Activated T-helper 1 cell treated with anti-CD3 and anti-CD28 coated beads, Interleukin-12 subunit alpha, Interleukin-12 subunit beta, Interleukin-2, Interleukin-4 antibody, amounts not matched to agents 30 ng/mL and 10 ng/mL and 1 ng/mL, durations not matched to agents 14 hours and 24 hours and 36 hours (primary cell): Measurements from ENCODE around the gene UBE2D1. TPM values are rescaled to one million over a fixed set of nuclear protein-coding genes. Genes with fewer than 3 reads are reported as not detected.

Experiments
- DNase-seq: peaks from one replicate; pipeline ENCODE4 v3.0.0; 2021; ENCODE audit warnings: low spot score
- H3K27ac Mint-ChIP-seq: one replicate; pipeline ENCODE4 v1.8.0; 2021; ENCODE audit warnings: mild to moderate bottlenecking, mixed read lengths
- H3K27me3 Mint-ChIP-seq: one replicate; pipeline ENCODE4 v1.8.0; 2022; ENCODE audit warnings: mild to moderate bottlenecking, moderate library complexity, mixed read lengths; ENCODE audit not compliant: insufficient read depth
- H3K36me3 Mint-ChIP-seq: one replicate; pipeline ENCODE4 v1.8.0; 2021; ENCODE audit warnings: low read depth, mixed read lengths
- H3K4me1 Mint-ChIP-seq: one replicate; pipeline ENCODE4 v1.8.0; 2021; ENCODE audit warnings: low read depth, mixed read lengths
- H3K4me3 Mint-ChIP-seq: one replicate; pipeline ENCODE4 v1.8.0; 2021; ENCODE audit warnings: mild to moderate bottlenecking, moderate library complexity, mixed read lengths
- H3K9me3 Mint-ChIP-seq: one replicate; pipeline ENCODE4 v1.8.0; 2021; ENCODE audit warnings: mixed read lengths
- intact Hi-C: fragments of 100-400 bp; cut with micrococcal nuclease; formaldehyde crosslinking; loops from one replicate; pipeline ENCODE4 v1.15.1; 2024
- total RNA-seq: library from RNA; stranded (reverse); gene quantifications from 2 replicates; pipeline ENCODE4 v1.2.3, GENCODE V29; 2022

UBE2D1 gene
- total RNA-seq, 1 donor from 2014 or later = 17.9 TPM

DNA sequence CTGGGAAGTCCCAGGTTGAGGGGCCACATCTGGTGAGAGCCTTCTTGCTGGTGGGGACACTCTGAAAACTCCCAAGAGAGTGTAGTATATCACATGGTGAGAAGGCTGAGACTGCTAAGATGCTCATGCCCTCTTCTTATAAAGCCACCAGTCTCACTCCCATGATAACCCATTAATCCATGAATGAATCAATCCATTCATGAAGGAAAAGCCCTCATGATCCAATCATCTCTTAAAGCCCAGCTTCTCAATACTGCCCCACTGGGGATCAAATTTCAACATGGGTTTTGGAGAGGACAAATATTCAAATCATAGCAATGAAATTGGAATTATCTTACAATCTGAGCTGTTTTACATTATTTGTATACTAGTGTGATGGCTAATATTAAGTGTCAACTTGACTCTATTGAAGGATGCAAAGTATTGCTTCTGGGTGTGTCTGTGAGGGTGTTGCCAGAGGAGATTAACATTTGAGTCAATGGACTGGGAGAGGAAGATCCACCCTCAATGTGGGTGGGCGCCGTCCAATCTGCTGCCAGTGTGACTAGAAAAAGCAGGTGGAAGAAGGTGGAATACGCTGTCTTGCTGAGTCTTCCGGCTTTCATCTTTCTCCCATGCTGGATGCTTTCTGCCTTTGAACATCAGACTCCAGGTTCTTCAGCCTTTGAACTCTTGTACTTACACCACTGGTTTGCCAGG lies 14.3 kb upstream of the UBE2D1 start:
- H3K27me3 Mint-ChIP-seq = peaks cover 11% of the 10 kb centered on the region
- H3K4me3 Mint-ChIP-seq = no peak overlapping the region
- H3K9me3 Mint-ChIP-seq = no peaks in the 10 kb centered on the region
- H3K27ac Mint-ChIP-seq = no peak overlapping the region
- no peaks in the 10 kb centered on the region for H3K36me3 Mint-ChIP-seq
- intact Hi-C loops = no loop called here
- DNase-seq = no peak
- peaks cover 9% of the 10 kb centered on the region for H3K4me1 Mint-ChIP-seq

DNA sequence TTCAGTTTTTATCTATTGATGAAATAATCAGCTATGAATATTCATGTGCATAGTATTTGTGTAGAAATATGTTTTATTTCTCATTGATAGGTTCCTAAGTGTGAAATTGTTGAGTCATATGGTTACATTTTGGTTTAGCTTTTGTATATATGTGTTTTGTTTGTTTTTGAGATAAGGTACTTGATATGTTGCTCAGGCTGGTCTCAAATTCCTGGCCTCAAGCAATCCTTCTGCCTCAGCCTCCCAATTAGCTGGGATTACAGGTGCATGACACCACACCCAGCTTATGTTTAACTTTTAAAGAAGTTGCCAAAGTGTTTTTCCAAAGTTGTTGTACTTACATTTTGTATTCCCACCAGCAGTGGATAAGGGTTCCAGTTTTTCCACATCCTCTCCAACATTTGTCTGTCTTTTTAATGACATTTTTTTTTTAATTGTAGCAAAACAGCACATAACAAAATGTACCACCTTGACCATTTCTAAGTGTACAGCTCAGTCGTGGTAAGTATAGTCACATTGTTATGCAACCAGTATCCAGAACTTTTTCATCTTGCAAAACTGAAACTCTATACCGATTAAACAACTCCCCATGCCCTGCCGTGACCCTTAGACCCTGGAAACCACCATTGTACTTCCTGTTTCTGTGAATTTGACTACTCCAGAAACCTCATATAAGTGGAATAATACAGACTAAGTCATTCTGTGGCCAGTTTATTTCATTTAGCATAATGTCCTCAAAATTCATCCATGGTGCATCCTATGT lies 12.6 kb upstream of the UBE2D1 start:
- Mint-ChIP-seq H3K27me3 (peaks cover 9% of the 10 kb centered on the region), H3K4me3 (no peak overlapping the region), H3K36me3 (no peaks in the 10 kb centered on the region)

DNA sequence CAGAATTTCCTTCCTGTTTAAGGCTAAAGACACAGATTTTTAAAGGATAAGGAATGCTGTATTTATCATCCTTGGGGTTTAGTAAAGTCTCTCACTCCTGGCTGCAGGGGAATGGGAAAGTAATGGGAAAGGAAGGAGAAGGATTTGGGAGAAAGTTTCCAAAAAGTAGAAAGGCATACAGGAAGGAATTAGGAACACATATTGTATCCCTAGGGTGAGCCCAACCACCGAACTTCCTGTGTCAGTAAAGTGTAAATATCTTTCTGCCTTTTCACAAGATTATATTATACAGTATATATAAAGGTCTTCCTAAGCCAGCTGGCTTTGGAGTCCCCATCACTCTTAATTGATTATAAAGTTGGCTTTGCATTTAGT lies 12.0 kb upstream of the UBE2D1 start:
- Mint-ChIP-seq H3K4me3 (no peak overlapping the region), H3K27ac (no peak overlapping the region), H3K9me3 (no peaks in the 10 kb centered on the region), H3K36me3 (no peaks in the 10 kb centered on the region), H3K27me3 (peaks cover 6% of the 10 kb centered on the region), H3K4me1 (peaks cover 9% of the 10 kb centered on the region)
- no peak for DNase-seq
- intact Hi-C loops = no loop called here

More for the DNA sequence above, 12.6 kb upstream of the UBE2D1 start:
- Mint-ChIP-seq H3K27ac (no peak overlapping the region), H3K4me1 (peaks cover 9% of the 10 kb centered on the region), H3K9me3 (no peaks in the 10 kb centered on the region)
- intact Hi-C loops = no loop called here
- DNase-seq = no peak

DNA sequence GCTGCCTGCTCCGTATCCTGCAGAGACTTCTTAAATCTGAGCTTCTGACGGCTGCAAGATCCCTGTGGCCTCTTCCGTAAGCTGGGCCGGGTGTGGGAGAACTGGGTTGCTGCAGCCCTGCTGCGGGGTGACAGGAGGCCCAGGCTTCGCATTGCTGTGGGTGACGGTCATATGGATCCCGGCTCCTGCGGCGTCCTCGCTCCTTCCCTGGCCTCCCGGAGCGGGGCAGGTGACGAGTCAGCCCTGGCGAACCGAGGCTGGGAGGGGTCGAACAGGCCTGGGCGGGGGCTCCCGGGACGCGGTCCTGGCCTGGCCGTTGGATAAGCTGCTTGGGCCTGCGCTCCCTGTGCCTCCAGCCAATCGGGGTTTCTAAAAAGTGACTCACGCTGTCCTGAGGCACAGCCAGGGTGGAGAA lies 7.8 kb upstream of the UBE2D1 start:
- H3K27me3 Mint-ChIP-seq = peaks cover 10% of the 10 kb centered on the region
- intact Hi-C loops = no loop called here
- no peaks in the 10 kb centered on the region for H3K36me3 Mint-ChIP-seq
- peaks cover 9% of the 10 kb centered on the region for H3K4me1 Mint-ChIP-seq
- no peak overlapping the region for H3K27ac Mint-ChIP-seq
- no peak for DNase-seq
- H3K9me3 Mint-ChIP-seq = no peaks in the 10 kb centered on the region
- no peak overlapping the region for H3K4me3 Mint-ChIP-seq

DNA sequence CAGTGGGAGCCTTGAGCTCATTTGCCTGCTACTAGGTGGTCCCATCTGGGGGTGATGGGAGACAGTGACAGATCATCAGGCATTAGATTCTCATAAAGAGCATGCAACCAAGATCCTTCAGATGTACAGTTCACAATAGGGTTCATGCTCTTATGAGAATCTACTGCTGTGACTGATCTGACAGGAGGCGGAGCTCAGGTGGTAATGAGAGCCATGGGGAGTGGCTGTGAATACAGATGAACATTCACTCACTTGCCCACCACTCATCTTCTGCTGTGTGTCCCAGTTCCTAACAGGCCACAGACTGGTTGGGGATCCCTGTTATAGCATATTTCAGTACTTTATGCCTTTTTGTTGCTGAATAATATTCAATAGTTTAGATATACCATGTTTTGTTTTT lies 6.6 kb upstream of the UBE2D1 start:
- H3K9me3 Mint-ChIP-seq = no peaks in the 10 kb centered on the region
- H3K27ac Mint-ChIP-seq = no peak overlapping the region
- no peak for DNase-seq
- intact Hi-C loops = no loop called here
- peaks cover 10% of the 10 kb centered on the region for H3K27me3 Mint-ChIP-seq
- H3K4me3 Mint-ChIP-seq = no peak overlapping the region
- H3K4me1 Mint-ChIP-seq = no peaks in the 10 kb centered on the region
- no peaks in the 10 kb centered on the region for H3K36me3 Mint-ChIP-seq

DNA sequence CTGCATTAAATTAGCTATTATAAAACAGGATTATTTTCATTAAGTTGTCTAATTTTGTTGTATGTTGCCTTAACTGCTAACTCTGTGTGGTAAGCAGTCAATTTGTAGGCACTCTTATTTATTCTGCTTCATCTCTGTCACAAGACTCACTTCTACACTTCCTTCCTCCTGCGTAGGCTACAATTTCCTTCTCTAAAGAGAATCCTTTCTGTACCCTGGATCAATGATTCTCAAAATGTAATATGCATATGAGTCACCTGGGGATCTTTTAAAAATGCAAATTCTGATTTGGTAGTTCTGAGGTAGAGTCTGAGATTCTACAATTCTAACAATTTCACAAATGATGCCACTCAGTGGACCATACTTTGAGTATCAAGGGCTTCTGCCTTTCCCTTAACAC lies 4.4 kb upstream of the UBE2D1 start:
- H3K4me1 Mint-ChIP-seq = no peaks in the 10 kb centered on the region
- H3K27me3 Mint-ChIP-seq = peaks cover 10% of the 10 kb centered on the region
- no peaks in the 10 kb centered on the region for H3K36me3 Mint-ChIP-seq
- no peak for DNase-seq
- no peak overlapping the region for H3K27ac Mint-ChIP-seq
- no peak overlapping the region for H3K4me3 Mint-ChIP-seq
- no peaks in the 10 kb centered on the region for H3K9me3 Mint-ChIP-seq
- intact Hi-C loops = loop anchor here (5.0 kb wide), 1 partner anchor 48 kb away; no protein-coding TSS in a partner anchor

DNA sequence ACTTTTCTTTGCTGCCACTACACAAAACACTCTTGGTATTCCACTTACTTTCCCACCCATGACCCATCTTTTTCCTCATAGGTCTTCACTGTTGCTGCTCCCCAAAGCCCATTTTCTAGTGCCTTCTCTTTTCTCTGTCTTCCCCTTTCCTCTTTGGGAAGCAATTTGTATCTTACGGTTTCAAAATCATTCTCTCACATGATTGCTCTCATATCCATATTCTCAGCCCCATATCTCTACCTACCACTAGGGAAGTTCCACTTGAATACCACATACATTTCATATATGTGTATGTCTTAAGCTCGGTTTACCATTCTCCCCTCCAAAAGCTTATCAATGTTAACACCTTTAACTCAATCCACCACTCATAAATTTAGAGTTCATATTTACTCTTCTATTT lies 3.2 kb upstream of the UBE2D1 start:
- H3K27me3 Mint-ChIP-seq = peaks cover 8% of the 10 kb centered on the region
- intact Hi-C loops = loop anchor here (5.0 kb wide), 1 partner anchor 49 kb away; no protein-coding TSS in a partner anchor
- peaks cover 5% of the 10 kb centered on the region for H3K36me3 Mint-ChIP-seq
- no peaks in the 10 kb centered on the region for H3K9me3 Mint-ChIP-seq
- peaks cover 12% of the 10 kb centered on the region for H3K4me1 Mint-ChIP-seq
- no peak overlapping the region for H3K4me3 Mint-ChIP-seq
- no peak for DNase-seq
- no peak overlapping the region for H3K27ac Mint-ChIP-seq

DNA sequence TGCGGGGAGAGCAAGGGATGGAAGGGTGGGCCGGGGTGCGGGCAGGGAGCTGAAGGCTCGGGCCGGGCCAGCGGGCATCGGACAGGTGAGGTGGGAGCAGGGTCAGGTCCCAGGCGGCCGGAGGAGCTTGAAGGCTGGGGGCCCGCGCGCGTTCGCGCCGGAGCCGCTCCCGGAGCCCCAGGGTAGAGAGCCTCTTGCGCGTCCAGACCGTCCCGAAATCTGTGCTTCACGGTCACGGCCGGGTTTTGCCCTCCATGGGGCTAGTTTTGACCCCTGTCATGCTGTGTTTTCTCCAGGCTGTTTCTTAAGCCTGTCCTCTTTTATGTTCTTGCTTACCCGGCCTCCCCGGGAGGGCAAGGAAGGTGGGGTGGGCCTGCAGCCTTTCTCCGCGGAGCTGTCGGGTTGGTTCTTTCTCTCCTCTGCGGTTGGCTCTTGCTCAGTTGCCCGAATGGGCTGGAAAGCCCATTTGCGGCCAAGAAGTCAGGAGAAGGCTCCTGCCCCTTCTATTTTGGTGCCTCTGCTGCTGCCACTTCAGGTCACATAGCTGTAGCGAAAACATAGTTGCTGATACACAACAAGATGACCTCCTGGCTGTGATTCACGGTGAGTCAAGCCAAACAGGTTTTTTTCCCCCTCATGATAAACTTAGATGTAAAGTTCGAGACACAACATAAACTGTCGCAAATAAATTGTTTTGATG lies 650 bp downstream of the UBE2D1 start:
- H3K4me1 Mint-ChIP-seq = peaks cover 15% of the 10 kb centered on the region
- H3K36me3 Mint-ChIP-seq = peaks cover 7% of the 10 kb centered on the region
- DNase-seq = peak; percentile 3
- intact Hi-C loops = loop anchor here (2.0 kb wide), 1 partner anchor 37 kb away; no protein-coding TSS in a partner anchor
- peaks cover 7% of the 10 kb centered on the region for H3K27me3 Mint-ChIP-seq
- no peaks in the 10 kb centered on the region for H3K9me3 Mint-ChIP-seq
- peak overlapping the region; percentile 92 for H3K4me3 Mint-ChIP-seq
- peak overlapping the region; percentile 80 for H3K27ac Mint-ChIP-seq

DNA sequence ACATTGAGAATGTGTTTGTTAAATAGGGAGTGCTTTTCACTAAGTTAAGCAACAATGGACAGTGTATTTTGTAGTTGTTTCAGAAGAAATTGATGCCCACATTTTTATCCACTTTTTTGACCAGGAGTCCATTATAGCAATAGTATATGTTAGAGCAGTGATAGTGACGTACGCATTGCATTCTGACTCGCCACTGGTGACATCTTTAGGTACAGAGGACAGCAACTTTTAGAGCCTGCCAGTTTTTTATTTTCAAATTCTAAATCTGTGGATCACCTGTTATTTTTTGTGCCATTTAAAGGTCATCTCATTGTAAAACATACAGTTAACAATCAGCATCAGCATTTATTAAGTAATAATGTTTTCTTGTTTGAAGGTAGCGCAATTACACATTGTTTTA lies 1.4 kb downstream of the UBE2D1 start:
- peaks cover 23% of the 10 kb centered on the region for H3K4me1 Mint-ChIP-seq
- H3K27ac Mint-ChIP-seq = no peak overlapping the region
- DNase-seq = no peak
- no peaks in the 10 kb centered on the region for H3K9me3 Mint-ChIP-seq
- peak overlapping the region; percentile 92 for H3K4me3 Mint-ChIP-seq
- H3K36me3 Mint-ChIP-seq = peaks cover 7% of the 10 kb centered on the region
- peaks cover 4% of the 10 kb centered on the region for H3K27me3 Mint-ChIP-seq
- intact Hi-C loops = no loop called here

DNA sequence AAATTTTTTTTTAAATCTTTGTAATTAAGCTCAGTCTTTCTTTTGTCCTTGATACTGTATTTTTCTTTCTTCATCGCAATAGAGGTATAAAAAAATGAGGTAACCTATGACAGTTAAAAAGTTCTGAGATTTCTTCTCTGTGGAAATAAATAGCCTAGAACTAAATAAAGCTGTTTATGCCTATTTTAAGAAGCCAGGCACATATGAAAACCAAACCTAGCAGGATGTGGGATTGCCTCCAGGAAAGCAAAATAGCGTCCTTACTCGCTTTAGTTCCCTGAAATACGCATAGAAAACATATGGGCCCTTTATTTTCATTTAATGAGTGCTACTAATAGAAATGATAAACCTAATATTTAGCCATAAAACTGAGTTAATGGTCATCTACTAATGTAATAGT lies 6.6 kb downstream of the UBE2D1 start:
- no peak overlapping the region for H3K27ac Mint-ChIP-seq

DNA sequence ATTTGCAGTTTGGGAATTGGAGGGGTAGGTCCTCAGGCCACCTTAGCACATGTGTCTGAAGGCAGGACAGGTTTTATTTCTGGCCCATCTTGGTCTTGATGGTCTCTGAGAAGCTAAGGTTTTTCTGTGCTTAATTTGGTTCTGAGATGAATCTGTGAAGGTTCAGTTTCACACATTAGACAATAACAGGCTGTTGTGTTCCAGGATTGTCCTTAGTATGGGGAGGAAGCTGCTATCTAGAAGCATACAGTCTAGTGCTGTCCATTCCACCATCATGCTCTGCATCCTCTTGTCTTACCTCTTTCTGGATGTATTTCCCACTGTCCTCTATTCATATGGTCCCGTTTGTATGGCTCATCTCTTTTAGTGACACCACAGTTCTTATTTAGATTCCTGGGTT lies 7.1 kb downstream of the UBE2D1 start:
- Mint-ChIP-seq H3K36me3 (peaks cover 9% of the 10 kb centered on the region), H3K4me1 (peaks cover 9% of the 10 kb centered on the region), H3K9me3 (no peaks in the 10 kb centered on the region), H3K4me3 (no peak overlapping the region), H3K27ac (no peak overlapping the region), H3K27me3 (no peaks in the 10 kb centered on the region)
- DNase-seq = no peak
- intact Hi-C loops = no loop called here

More for the DNA sequence above, 6.6 kb downstream of the UBE2D1 start:
- no peak overlapping the region for H3K4me3 Mint-ChIP-seq
- peaks cover 7% of the 10 kb centered on the region for H3K36me3 Mint-ChIP-seq
- intact Hi-C loops = no loop called here
- peaks cover 13% of the 10 kb centered on the region for H3K4me1 Mint-ChIP-seq
- no peak for DNase-seq
- H3K27me3 Mint-ChIP-seq = no peaks in the 10 kb centered on the region
- H3K9me3 Mint-ChIP-seq = no peaks in the 10 kb centered on the region

DNA sequence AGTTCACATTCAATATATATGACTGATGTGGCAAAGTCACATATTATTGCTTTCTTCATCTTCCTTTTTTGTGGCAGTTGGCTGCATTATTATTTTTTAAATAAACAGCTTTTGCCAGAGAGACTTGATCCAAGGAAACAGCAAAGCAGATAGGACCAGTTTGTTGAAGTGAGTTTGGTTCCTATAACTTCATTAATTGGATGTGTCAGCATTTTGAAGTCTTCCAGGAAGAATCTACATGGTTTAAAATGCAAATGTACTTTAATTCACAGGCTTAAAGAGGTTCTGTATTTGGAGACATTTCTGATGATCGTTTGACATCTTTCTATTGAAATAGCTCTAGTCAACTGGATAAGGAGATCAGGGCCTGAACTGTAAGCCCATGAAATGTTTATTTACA lies 13.2 kb downstream of the UBE2D1 start:
- Mint-ChIP-seq H3K9me3 (no peaks in the 10 kb centered on the region), H3K27ac (no peak overlapping the region), H3K4me1 (no peaks in the 10 kb centered on the region), H3K4me3 (no peak overlapping the region), H3K36me3 (peaks cover 7% of the 10 kb centered on the region), H3K27me3 (no peaks in the 10 kb centered on the region)
- DNase-seq = no peak
- intact Hi-C loops = no loop called here

DNA sequence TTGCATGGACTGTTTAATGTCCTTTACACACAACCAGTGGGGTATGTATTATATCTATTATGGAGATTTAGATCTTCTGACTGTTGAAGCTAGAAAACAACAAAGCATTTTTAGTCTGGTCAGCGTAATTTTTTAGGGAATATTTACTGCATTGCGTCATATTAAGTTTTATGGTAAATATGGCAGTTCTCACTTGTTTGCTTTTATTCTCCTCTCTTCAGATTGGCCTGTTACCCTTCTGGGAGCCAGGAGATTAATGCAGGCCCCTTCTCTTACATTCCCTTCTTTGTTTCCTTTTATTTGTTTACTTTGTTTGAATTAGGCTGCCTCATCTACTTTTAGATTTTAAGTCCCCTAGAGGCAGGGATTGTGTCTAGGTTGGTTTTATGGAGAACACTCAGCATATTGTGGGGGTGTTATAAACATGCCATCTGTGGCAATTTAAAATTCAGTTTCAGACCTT lies 13.8 kb downstream of the UBE2D1 start:
- Mint-ChIP-seq H3K36me3 (peaks cover 7% of the 10 kb centered on the region), H3K4me1 (no peaks in the 10 kb centered on the region), H3K4me3 (no peak overlapping the region), H3K9me3 (no peaks in the 10 kb centered on the region), H3K27me3 (no peaks in the 10 kb centered on the region), H3K27ac (no peak overlapping the region)
- DNase-seq = no peak
- intact Hi-C loops = no loop called here
